Endothelial cell of umbilical vein (primary cell): Measurements from ENCODE around the gene EIF2B2. TPM values are rescaled to one million over a fixed set of nuclear protein-coding genes. Genes with fewer than 3 reads are reported as not detected.

Experiments used
- BruUV-seq: library from RNA; stranded (reverse); fragments of 400-500 nt; replicated peaks from 2 replicates; lab custom pipeline; 2021; lab: Mats Ljungman, UMichigan
- CTCF ChIA-PET: fragments of 300-600, 350-600 bp; sonication (Branson Sonifier 250); formaldehyde crosslinking; loops from one replicate; lab custom pipeline; 2021; ENCODE audit warnings: antibody characterized with exemption, inconsistent platforms; lab: Charles Lee
- POLR2A ChIA-PET: fragments of 300-600, 350-600 bp; sonication (Branson Sonifier 250); formaldehyde crosslinking; loops from one replicate; lab custom pipeline; 2021; ENCODE audit warnings: antibody characterized with exemption, inconsistent platforms; lab: Charles Lee
- DNase-seq: peaks from one replicate; pipeline ENCODE4 v3.0.0-alpha.2; 2011; ENCODE audit warnings: low read depth, low spot score
- FAIRE-seq: peaks from 2 replicates; lab custom pipeline; 2011; peaks lifted over from hg19 to GRCh38; lab: Jason Lieb, UNC
- H2AFZ ChIP-seq: 2 replicates; pipeline ENCODE4 v1.6.0; 2012; ENCODE audit warnings: low read depth, low read length, control low read depth, inconsistent platforms
- H3K27ac ChIP-seq: 2 replicates; pipeline ENCODE4 v1.5.1; 2011; ENCODE audit warnings: low read depth, mild to moderate bottlenecking, control low read depth, low read length, moderate library complexity; ENCODE audit not compliant: insufficient read depth
- H3K27me3 ChIP-seq, 2 experiments: 2 replicates each; pipeline versions ENCODE4 v1.6.0 to v1.6.1; 2011; ENCODE audit warnings: low read length in 2 of 2, mixed read lengths in 1 of 2; ENCODE audit not compliant: control insufficient read depth in 2 of 2, insufficient read depth in 2 of 2
- H3K36me3 ChIP-seq, 2 experiments: 2 replicates in 1 of 2; 3 replicates in 1 of 2; pipeline ENCODE4 v1.5.1; 2011; ENCODE audit warnings: low read length in 2 of 2, mild to moderate bottlenecking in 1 of 2, moderate library complexity in 1 of 2; ENCODE audit not compliant: control insufficient read depth in 2 of 2, insufficient read depth in 2 of 2; ENCODE audit errors: extremely low read depth in 1 of 2
- H3K4me1 ChIP-seq: 3 replicates; pipeline ENCODE4 v1.5.1; 2011; ENCODE audit warnings: mild to moderate bottlenecking, low read length; ENCODE audit not compliant: control insufficient read depth, insufficient read depth; ENCODE audit errors: extremely low read depth
- H3K4me2 ChIP-seq: 2 replicates; pipeline ENCODE4 v1.6.1; 2011; ENCODE audit warnings: low read length, control low read depth, mixed read lengths; ENCODE audit not compliant: insufficient read depth
- H3K4me3 ChIP-seq, 3 experiments: fragments of 200-600 bp in 1 of 3; sonication (generic), shearing (Covaris generic) in 1 of 3; replicated peaks in 1 of 3; 2 replicates each; pipeline ENCODE4 v1.5.1; 2011 to 2016; ENCODE audit warnings: control low read depth in 3 of 3, low read length in 3 of 3, mild to moderate bottlenecking in 2 of 3, inconsistent platforms in 1 of 3, low read depth in 1 of 3, moderate library complexity in 1 of 3; ENCODE audit not compliant: insufficient read depth in 1 of 3
- H3K79me2 ChIP-seq: 2 replicates; pipeline ENCODE4 v1.6.0; 2012; ENCODE audit warnings: low read length, inconsistent platforms; ENCODE audit not compliant: control insufficient read depth, insufficient read depth
- H3K9ac ChIP-seq: replicated peaks from 2 replicates; pipeline ENCODE3; 2011; ENCODE audit warnings: low read length, control low read depth; ENCODE audit not compliant: insufficient read depth; ENCODE audit errors: extremely low read depth
- H3K9me1 ChIP-seq: replicated peaks from 3 replicates; pipeline ENCODE4 v1.6.0; 2011; ENCODE audit warnings: mild to moderate bottlenecking, low read length; ENCODE audit not compliant: control insufficient read depth, insufficient read depth; ENCODE audit errors: extremely low read depth
- H3K9me3 ChIP-seq: replicated peaks from 2 replicates; pipeline ENCODE4 v1.5.1; 2012; ENCODE audit warnings: low read length, inconsistent platforms; ENCODE audit not compliant: control insufficient read depth, insufficient read depth
- H4K20me1 ChIP-seq: replicated peaks from 2 replicates; pipeline ENCODE3; 2011; ENCODE audit warnings: mild to moderate bottlenecking, low read length; ENCODE audit not compliant: control insufficient read depth, insufficient read depth; ENCODE audit errors: extremely low read depth
- EZH2 ChIP-seq: IDR thresholded peaks from 2 replicates; pipeline ENCODE4 v1.6.1; 2012; ENCODE audit warnings: borderline replicate concordance, low read depth, mild to moderate bottlenecking, moderate library complexity, low read length, inconsistent platforms; ENCODE audit not compliant: severe bottlenecking
- FOS ChIP-seq: IDR thresholded peaks from 2 replicates; pipeline ENCODE4 v1.6.1; 2011; ENCODE audit warnings: mild to moderate bottlenecking, low read length, moderate library complexity, borderline replicate concordance; ENCODE audit not compliant: insufficient read depth
- GATA2 ChIP-seq: IDR thresholded peaks from 2 replicates; pipeline ENCODE4 v1.7.0; 2011; ENCODE audit warnings: low read depth, mild to moderate bottlenecking, moderate library complexity, mixed read lengths, low read length; ENCODE audit not compliant: insufficient read length, insufficient read depth
- JUN ChIP-seq: IDR thresholded peaks from 2 replicates; pipeline ENCODE4 v1.6.1; 2011; ENCODE audit warnings: borderline replicate concordance, low read depth; ENCODE audit not compliant: insufficient read length, insufficient read depth
- MAX ChIP-seq: IDR thresholded peaks from 2 replicates; pipeline ENCODE4 v1.6.1; 2011; ENCODE audit not compliant: insufficient read depth, insufficient read length
- MYC ChIP-seq: IDR thresholded peaks from one replicate; pipeline ENCODE4 v1.6.1; 2011; ENCODE audit warnings: mild to moderate bottlenecking, low read depth, low read length
- POLR2A ChIP-seq: IDR thresholded peaks from 2 replicates; pipeline ENCODE4 v1.6.1; 2012; ENCODE audit warnings: low read depth, mild to moderate bottlenecking, control low read depth, low read length
- POLR2AphosphoS5 ChIP-seq: IDR thresholded peaks from 2 replicates; pipeline ENCODE4 v1.6.1; 2012; ENCODE audit warnings: low read depth, mild to moderate bottlenecking, control low read depth, low read length, moderate library complexity; ENCODE audit not compliant: insufficient read depth
- dilution Hi-C: fragments of 300-500 bp; cut with MboI; formaldehyde crosslinking; loops from one replicate; pipeline ENCODE4 v1.15.0; 2019; ENCODE audit warnings: low sequenced_read_pairs; ENCODE audit not compliant: extremely low pct_ligation_motif_present
- intact Hi-C: fragments of 100-400 bp; cut with micrococcal nuclease; formaldehyde crosslinking; loops from one replicate; pipeline ENCODE4 v1.10.0; 2022
- polyA plus RNA-seq, 4 experiments: library from polyadenylated mRNA; depleted of rRNA in 3 of 4; stranded (reverse) in 3 of 4; unstranded in 1 of 4; fragments of >200 nt; gene quantifications; 2 replicates each; pipeline versions ENCODE4 v1.2.1 to v1.2.3, GENCODE V29; 2011 to 2012; ENCODE audit warnings: missing spikeins in 1 of 4
- total RNA-seq: library from RNA; stranded (reverse); gene quantifications from 2 replicates; pipeline ENCODE4 v1.2.3, GENCODE V29; 2021
- TF ChIP-seq, protein P1 (sequence below), 2 donors: IDR thresholded peaks; 1 replicate in 1 of 2; 2 replicates in 1 of 2; pipeline ENCODE4 v1.5.1; 2011; ENCODE audit warnings: low read length in 2 of 2, mild to moderate bottlenecking in 2 of 2, moderate library complexity in 2 of 2, control low read depth in 1 of 2, inconsistent platforms in 1 of 2, low read depth in 1 of 2; ENCODE audit not compliant: insufficient read depth in 1 of 2; ENCODE audit errors: extremely low read depth in 1 of 2

The EIF2B2 gene
- total and polyA plus RNA-seq, 2 donors (not counting 3 experiments of a cell fraction or from before 2014, with no cell fraction given), result 97.0 to 143 TPM

- peaks cover 53% of the 10 kb centered on the region for H3K4me1 ChIP-seq
- peak overlapping the region; percentile 98 for H3K27ac ChIP-seq
- no peaks in the 10 kb centered on the region for H3K9me3 ChIP-seq
- no peaks in the 10 kb centered on the region for H3K36me3 ChIP-seq
- no peaks in the 10 kb centered on the region for H3K79me2 ChIP-seq
- no peaks in the 10 kb centered on the region for H3K27me3 ChIP-seq
- H3K4me2 ChIP-seq, result no peak overlapping the region
- TF ChIP-seq GATA2 (no peak), MYC (no peak), EZH2 (no peak), JUN (no peak), POLR2A (no peak), POLR2AphosphoS5 (no peak), MAX (no peak), FOS (no peak)
- TF ChIP-seq, protein P1, sequence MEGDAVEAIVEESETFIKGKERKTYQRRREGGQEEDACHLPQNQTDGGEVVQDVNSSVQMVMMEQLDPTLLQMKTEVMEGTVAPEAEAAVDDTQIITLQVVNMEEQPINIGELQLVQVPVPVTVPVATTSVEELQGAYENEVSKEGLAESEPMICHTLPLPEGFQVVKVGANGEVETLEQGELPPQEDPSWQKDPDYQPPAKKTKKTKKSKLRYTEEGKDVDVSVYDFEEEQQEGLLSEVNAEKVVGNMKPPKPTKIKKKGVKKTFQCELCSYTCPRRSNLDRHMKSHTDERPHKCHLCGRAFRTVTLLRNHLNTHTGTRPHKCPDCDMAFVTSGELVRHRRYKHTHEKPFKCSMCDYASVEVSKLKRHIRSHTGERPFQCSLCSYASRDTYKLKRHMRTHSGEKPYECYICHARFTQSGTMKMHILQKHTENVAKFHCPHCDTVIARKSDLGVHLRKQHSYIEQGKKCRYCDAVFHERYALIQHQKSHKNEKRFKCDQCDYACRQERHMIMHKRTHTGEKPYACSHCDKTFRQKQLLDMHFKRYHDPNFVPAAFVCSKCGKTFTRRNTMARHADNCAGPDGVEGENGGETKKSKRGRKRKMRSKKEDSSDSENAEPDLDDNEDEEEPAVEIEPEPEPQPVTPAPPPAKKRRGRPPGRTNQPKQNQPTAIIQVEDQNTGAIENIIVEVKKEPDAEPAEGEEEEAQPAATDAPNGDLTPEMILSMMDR (IDR thresholded peaks at IDR 0.05; ENCODE audit: extremely low read depth in 1 of 2, insufficient read depth in 1 of 2, low read depth in 1 of 2, low read length in 2 of 2), result no peak
- H3K9me1 ChIP-seq, result no peaks in the 10 kb centered on the region
- H2AFZ ChIP-seq, result no peak overlapping the region
- H4K20me1 ChIP-seq, result no peaks in the 10 kb centered on the region
- no peak overlapping the region for H3K4me3 ChIP-seq
- ChIA-PET CTCF (interaction anchor here (1.0 to 3.4 kb wide), 11 partner anchors 9 to 39 kb away, joined by 4 to 20 read pairs (median 5); partner anchors contain the start of gene PGF), POLR2A (interaction anchor here (1.5 to 2.6 kb wide), 2 partner anchors 15 to 26 kb away, joined by 7 to 19 read pairs; partner anchors contain the start of gene PGF)
- FAIRE-seq (no peak), DNase-seq (peak; percentile 43)
- no TSS peak for BruUV-seq
- intact Hi-C loops (no loop called here), dilution Hi-C loops (no loop called here)
- peak overlapping the region; percentile 79 for H3K9ac ChIP-seq
Measured at GRCh38 chr14:74980398-74980730, 22.4 kb upstream of the EIF2B2 start.
